Measurements from ENCODE around the gene FAM174C. TPM values are rescaled to one million over a fixed set of nuclear protein-coding genes. Genes with fewer than 3 reads are reported as not detected.

Gene FAM174C
- total and polyA plus RNA-seq, 2 donors (not counting 3 experiments of a cell fraction or from before 2014, with no cell fraction given): 46.7 to 83.9 TPM

DNA sequence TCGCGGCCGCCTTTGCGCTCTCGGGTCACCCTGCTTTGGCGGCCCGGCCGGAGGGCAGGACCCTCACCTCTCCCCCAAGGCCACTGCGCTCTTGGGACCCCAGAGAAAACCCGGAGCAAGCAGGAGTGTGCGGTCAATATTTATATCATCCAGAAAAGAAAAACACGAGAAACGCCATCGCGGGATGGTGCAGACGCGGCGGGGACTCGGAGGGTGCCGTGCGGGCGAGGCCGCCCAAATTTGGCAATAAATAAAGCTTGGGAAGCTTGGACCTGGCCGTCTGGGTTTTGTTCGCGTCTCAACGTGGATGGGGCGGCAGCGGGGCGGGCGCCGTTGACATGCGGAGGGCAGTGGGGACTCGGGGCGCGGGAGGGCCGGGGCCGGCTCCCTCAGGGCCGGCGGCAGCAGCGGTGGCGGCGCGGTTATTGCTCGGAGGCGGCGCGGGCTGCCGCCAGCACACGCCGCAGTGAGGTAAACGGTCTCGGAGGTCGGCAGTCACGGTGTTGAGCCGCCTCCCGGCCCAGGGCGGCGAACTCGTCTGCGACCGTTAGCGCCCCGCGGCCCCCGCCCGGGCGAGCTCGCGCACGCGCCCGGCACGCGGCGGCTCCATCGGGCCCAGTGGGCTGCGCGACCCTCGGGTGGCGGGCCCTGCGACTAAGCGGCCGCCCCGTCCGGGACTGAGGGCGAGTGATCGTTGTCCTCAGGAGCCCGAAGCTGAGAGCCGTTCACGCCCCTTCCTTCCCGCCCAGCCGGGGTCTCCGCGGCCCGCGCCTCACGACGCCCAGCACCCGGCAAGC is 47.0 kb upstream of the FAM174C start:
- H3K36me3 ChIP-seq (ENCODE audit: control insufficient read depth in 2 of 2, extremely low read depth in 1 of 2, insufficient read depth in 2 of 2, low read length in 2 of 2): peaks cover 2 to 14% of the 10 kb centered on the region in 2 experiments

DNA sequence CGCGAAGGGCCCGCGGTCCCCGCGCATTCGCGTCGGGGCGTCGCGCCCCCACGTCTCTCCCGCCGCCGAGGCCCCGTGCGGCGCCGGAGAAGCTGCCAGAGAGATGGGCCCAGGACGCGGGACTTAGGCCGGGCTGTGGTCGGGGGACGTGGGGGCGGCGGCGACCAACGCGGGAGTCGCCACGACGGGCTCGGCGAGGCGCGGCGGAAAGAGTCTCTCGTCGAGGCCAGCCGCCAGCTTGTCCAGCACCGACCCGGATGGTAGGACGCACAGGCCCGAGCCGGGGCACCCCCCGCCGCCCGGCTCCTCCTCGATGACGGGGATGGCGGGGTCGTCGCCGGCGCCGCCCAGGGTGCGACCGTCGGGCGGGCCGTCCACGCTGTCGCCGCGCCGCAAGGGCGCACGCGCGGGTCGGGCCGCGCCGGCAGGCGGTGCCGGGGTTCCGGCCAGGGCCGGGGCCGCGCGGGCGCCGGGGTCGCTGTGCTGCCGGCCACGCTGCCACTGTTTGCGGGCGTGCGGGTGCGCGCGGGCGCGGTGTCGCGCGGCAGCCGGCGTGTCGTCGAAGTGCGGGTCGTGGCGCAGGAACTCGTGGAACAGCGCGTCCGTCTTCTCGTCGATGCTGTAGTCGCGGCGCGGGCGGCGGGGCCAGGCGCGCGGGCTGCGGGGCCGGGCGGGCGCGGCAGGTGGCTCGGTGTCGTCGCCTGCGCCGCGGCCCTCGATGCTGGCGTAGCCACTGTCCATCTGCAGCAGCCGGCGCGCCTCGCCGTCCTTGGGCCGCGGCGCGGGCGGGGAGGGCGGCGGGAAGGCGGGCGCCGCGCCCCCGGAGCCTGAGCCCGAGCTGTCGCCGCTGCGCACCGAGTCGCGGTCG is 46.0 kb upstream of the FAM174C start:
- no peaks in the 10 kb centered on the region for H3K9me3 ChIP-seq (replicated peaks; ENCODE audit: control insufficient read depth, insufficient read depth, low read length)
- no peak for DNase-seq (ENCODE audit: low read depth, low spot score)
- ChIA-PET POLR2A (no interaction called here), CTCF (no interaction called here)
- H3K27me3 ChIP-seq (ENCODE audit: control insufficient read depth in 2 of 2, insufficient read depth in 2 of 2, low read length in 2 of 2): no peaks in the 10 kb centered on the region
- no peak overlapping the region for H2AFZ ChIP-seq (ENCODE audit: low read depth, low read length)
- dilution Hi-C loops (cut with MboI; ENCODE audit: extremely low pct_ligation_motif_present, low sequenced_read_pairs) (no loop called here), intact Hi-C loops (cut with micrococcal nuclease) (no loop called here)
- no peaks in the 10 kb centered on the region for H4K20me1 ChIP-seq (replicated peaks; ENCODE audit: control insufficient read depth, extremely low read depth, insufficient read depth, low read length)
- no peak overlapping the region for H3K27ac ChIP-seq (ENCODE audit: insufficient read depth, low read depth, low read length)
- peaks cover 10% of the 10 kb centered on the region for H3K4me1 ChIP-seq (ENCODE audit: control insufficient read depth, extremely low read depth, insufficient read depth, low read length)
- H3K79me2 ChIP-seq (ENCODE audit: control insufficient read depth, insufficient read depth, low read length): no peaks in the 10 kb centered on the region
- TF ChIP-seq MYC (IDR thresholded peaks at IDR 0.05; ENCODE audit: low read depth, low read length) (no peak), EZH2 (IDR thresholded peaks at IDR 0.05; ENCODE audit: borderline replicate concordance, low read depth, low read length, severe bottlenecking) (no peak), FOS (IDR thresholded peaks at IDR 0.05; ENCODE audit: borderline replicate concordance, insufficient read depth, low read length) (no peak), POLR2A (IDR thresholded peaks at IDR 0.05; ENCODE audit: low read depth, low read length) (no peak), POLR2AphosphoS5 (IDR thresholded peaks at IDR 0.05; ENCODE audit: insufficient read depth, low read depth, low read length) (no peak), GATA2 (IDR thresholded peaks at IDR 0.05; ENCODE audit: insufficient read depth, insufficient read length, low read depth, low read length) (no peak), JUN (IDR thresholded peaks at IDR 0.05; ENCODE audit: borderline replicate concordance, insufficient read depth, insufficient read length, low read depth) (no peak)
- TF ChIP-seq, protein P1, sequence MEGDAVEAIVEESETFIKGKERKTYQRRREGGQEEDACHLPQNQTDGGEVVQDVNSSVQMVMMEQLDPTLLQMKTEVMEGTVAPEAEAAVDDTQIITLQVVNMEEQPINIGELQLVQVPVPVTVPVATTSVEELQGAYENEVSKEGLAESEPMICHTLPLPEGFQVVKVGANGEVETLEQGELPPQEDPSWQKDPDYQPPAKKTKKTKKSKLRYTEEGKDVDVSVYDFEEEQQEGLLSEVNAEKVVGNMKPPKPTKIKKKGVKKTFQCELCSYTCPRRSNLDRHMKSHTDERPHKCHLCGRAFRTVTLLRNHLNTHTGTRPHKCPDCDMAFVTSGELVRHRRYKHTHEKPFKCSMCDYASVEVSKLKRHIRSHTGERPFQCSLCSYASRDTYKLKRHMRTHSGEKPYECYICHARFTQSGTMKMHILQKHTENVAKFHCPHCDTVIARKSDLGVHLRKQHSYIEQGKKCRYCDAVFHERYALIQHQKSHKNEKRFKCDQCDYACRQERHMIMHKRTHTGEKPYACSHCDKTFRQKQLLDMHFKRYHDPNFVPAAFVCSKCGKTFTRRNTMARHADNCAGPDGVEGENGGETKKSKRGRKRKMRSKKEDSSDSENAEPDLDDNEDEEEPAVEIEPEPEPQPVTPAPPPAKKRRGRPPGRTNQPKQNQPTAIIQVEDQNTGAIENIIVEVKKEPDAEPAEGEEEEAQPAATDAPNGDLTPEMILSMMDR (IDR thresholded peaks at IDR 0.05; ENCODE audit: extremely low read depth in 1 of 2, insufficient read depth in 1 of 2, low read depth in 1 of 2, low read length in 2 of 2): no peak
- TF ChIP-seq, protein P2, sequence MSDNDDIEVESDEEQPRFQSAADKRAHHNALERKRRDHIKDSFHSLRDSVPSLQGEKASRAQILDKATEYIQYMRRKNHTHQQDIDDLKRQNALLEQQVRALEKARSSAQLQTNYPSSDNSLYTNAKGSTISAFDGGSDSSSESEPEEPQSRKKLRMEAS (IDR thresholded peaks at IDR 0.05; ENCODE audit: insufficient read depth, insufficient read length): no peak
- no TSS peak for BruUV-seq (replicated peaks)
- no peak overlapping the region for H3K4me3 ChIP-seq (replicated peaks in 1 of 3; ENCODE audit: insufficient read depth in 1 of 3, low read depth in 1 of 3, low read length in 3 of 3)
- FAIRE-seq: no peak
- peaks cover 0 to 12% of the 10 kb centered on the region in 2 experiments for H3K36me3 ChIP-seq (ENCODE audit: control insufficient read depth in 2 of 2, extremely low read depth in 1 of 2, insufficient read depth in 2 of 2, low read length in 2 of 2)
- no peaks in the 10 kb centered on the region for H3K9me1 ChIP-seq (replicated peaks; ENCODE audit: control insufficient read depth, extremely low read depth, insufficient read depth, low read length)
- H3K9ac ChIP-seq (replicated peaks; ENCODE audit: extremely low read depth, insufficient read depth, low read length): no peak overlapping the region
- no peak overlapping the region for H3K4me2 ChIP-seq (ENCODE audit: insufficient read depth, low read length)

More for the DNA sequence above, 47.0 kb upstream of the FAM174C start:
- H3K9me3 ChIP-seq (replicated peaks; ENCODE audit: control insufficient read depth, insufficient read depth, low read length): no peaks in the 10 kb centered on the region
- TF ChIP-seq GATA2 (IDR thresholded peaks at IDR 0.05; ENCODE audit: insufficient read depth, insufficient read length, low read depth, low read length) (no peak), POLR2AphosphoS5 (IDR thresholded peaks at IDR 0.05; ENCODE audit: insufficient read depth, low read depth, low read length) (no peak), EZH2 (IDR thresholded peaks at IDR 0.05; ENCODE audit: borderline replicate concordance, low read depth, low read length, severe bottlenecking) (no peak), POLR2A (IDR thresholded peaks at IDR 0.05; ENCODE audit: low read depth, low read length) (no peak)
- TF ChIP-seq, protein P2 (IDR thresholded peaks at IDR 0.05; ENCODE audit: insufficient read depth, insufficient read length): no peak
- H3K9me1 ChIP-seq (replicated peaks; ENCODE audit: control insufficient read depth, extremely low read depth, insufficient read depth, low read length): no peaks in the 10 kb centered on the region
- no peak overlapping the region for H3K9ac ChIP-seq (replicated peaks; ENCODE audit: extremely low read depth, insufficient read depth, low read length)
- FAIRE-seq: no peak
- H3K27ac ChIP-seq (ENCODE audit: insufficient read depth, low read depth, low read length): no peak overlapping the region
- no peak overlapping the region for H2AFZ ChIP-seq (ENCODE audit: low read depth, low read length)
- CTCF ChIA-PET: interaction anchor here (0.9 kb wide), 1 partner anchor 15 kb away, joined by 3 read pairs; no protein-coding TSS in a partner anchor
- dilution Hi-C loops (cut with MboI; ENCODE audit: extremely low pct_ligation_motif_present, low sequenced_read_pairs) (no loop called here), intact Hi-C loops (cut with micrococcal nuclease) (no loop called here)
- POLR2A ChIA-PET: no interaction called here
- no peaks in the 10 kb centered on the region for H3K27me3 ChIP-seq (ENCODE audit: control insufficient read depth in 2 of 2, insufficient read depth in 2 of 2, low read length in 2 of 2)
- no TSS peak for BruUV-seq (replicated peaks)
- H4K20me1 ChIP-seq (replicated peaks; ENCODE audit: control insufficient read depth, extremely low read depth, insufficient read depth, low read length): no peaks in the 10 kb centered on the region
- no peaks in the 10 kb centered on the region for H3K79me2 ChIP-seq (ENCODE audit: control insufficient read depth, insufficient read depth, low read length)
- H3K4me3 ChIP-seq (replicated peaks in 1 of 3; ENCODE audit: insufficient read depth in 1 of 3, low read depth in 1 of 3, low read length in 3 of 3): no peak overlapping the region
- H3K4me2 ChIP-seq (ENCODE audit: insufficient read depth, low read length): no peak overlapping the region
- peaks cover 10% of the 10 kb centered on the region for H3K4me1 ChIP-seq (ENCODE audit: control insufficient read depth, extremely low read depth, insufficient read depth, low read length)
- DNase-seq (ENCODE audit: low read depth, low spot score): no peak
